ENCODE measurements around the gene LLGL2.
"Not testable (repeated sequence)": the region's sequence is repeated elsewhere in the genome, so short reads cannot be mapped to it uniquely, and the experiment has no call there.

LLGL2 gene

GRCh38 chr17:75571885-75572215 is 46.4 kb downstream of the LLGL2 start:
- DNase-seq: no peak

- no peak for DNase-seq
Observed at GRCh38 chr17:75572713-75573539, 47.4 kb downstream of the LLGL2 start.

GRCh38 chr17:75573540-75573957 is 48.1 kb downstream of the LLGL2 start:
- no peak for DNase-seq

DNA sequence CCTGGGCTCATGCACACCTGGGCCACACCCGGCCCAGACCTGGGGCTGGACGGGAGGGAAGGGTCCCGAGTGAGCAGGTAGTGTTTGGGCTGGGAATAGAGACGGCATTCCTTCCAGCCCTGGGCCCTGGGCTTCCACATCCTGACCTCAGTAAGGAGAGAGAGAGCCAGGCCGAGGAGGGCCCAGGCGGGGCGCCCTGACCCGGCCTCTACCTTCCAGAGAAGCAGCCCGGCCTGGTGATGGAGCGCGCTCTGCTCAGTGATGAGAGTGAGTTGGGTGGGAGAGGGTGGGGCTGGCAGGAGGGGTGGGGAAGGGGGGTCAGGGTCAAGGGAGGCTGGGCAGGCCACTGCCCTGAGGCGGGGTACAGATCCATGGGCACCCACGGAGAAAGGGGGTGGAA is 48.5 kb downstream of the LLGL2 start:
- no peak for DNase-seq

GRCh38 chr17:75574404-75575036 is 49.0 kb downstream of the LLGL2 start:
- no peak for DNase-seq

GRCh38 chr17:75575197-75575596 is 49.7 kb downstream of the LLGL2 start:
- DNase-seq: no peak

DNA sequence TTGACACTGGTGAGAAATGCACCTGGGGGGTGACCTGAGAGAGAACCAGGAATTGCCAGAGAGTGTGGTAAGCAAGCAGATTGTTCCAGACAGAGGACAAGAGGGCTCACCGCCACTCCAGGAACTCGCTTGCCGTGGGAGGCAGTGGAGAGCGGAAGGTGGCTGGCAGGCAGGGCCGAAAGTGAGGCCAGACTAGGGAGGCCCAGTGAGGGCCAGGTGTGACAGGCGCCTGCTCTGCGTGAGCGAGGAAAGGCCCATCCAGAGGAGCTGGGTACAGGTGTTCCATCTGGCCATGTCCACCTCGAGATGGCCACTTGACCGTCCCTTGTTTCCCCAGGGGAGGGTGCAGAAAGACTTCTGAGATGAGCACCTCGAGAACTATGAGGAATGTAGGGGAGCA is 50.2 kb downstream of the LLGL2 start:
- no peak for DNase-seq

- DNase-seq: no peak
Observed at GRCh38 chr17:75576661-75577060, 51.2 kb downstream of the LLGL2 start.

DNA sequence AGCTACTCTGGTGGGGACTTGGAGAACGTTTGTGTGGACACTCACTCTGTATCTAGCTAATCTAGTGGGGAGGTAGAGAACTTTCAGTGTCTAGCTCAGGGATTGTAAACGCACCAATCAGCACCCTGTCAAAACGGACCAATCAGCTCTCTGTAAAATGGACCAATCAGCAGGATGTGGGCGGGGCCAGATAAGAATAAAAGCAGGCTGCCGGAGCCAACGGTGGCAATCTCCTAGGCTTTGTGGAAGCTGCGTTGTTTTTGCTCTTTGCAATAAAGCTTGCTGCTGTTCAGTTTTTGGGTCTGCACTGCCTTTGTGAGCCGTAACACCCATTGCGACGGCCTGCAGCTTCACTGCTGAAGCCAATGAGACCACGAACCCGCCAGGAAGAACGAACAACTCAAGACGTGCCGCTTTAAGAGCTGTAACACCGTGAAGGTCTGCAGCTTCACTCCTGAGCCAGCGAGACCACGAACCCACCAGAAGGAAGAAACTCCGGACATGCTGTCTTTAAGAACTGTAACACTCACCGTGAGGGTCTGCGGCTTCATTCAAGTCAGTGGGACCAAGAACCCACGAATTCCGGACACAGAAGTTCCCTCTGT is 55.7 kb downstream of the LLGL2 start:
- DNase-seq: not testable (repeated sequence)

- DNase-seq: not testable (repeated sequence)
Observed at GRCh38 chr17:75583197-75583596, 57.7 kb downstream of the LLGL2 start.

DNA sequence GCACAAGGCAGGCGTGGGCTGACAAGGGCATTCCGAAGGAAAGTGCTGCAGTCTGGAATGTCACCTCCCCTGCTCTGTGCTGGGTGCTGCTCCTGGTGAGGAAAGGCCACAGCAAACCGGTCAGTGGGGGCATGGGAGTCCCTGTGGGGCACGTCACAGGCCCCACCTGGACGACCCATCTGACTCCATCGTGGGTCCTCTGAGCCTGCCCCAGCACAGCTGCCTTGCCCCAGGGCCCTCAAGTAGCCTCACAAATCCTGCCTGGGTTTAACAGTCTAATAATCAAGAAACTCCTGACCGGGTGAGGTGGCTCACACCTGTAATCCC is 59.3 kb downstream of the LLGL2 start:
- no peak for DNase-seq

- DNase-seq: peak; percentile 80
Observed at GRCh38 chr17:75587675-75588595, 62.4 kb downstream of the LLGL2 start, which contains the start of gene MYO15B. Gene MYO15B, plus strand, starts transcription at chr17:75587800. Its CDS starts 258 bp downstream, at chr17:75588058.

DNA sequence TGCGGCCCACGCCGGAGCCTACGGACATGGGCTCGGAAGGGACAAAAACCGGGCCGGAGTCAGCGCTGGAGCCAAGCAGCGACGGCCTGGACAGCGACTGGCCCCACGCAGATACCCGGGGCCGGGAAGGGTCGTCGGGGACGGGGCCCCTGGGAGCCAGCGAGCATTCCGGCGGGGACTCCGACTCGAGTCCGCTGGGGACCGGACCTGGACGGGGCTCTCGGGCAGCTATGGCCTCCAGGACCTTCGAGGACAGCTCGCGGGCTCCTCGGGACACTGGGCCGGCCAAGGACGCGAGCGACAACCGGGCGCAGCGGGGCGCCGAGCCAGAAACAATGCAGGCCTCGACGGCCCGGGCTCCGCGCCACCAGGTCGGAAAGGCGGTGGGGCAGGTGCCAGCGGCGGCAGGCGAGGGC is 63.1 kb downstream of the LLGL2 start:
- peak; percentile 58 for DNase-seq

DNA sequence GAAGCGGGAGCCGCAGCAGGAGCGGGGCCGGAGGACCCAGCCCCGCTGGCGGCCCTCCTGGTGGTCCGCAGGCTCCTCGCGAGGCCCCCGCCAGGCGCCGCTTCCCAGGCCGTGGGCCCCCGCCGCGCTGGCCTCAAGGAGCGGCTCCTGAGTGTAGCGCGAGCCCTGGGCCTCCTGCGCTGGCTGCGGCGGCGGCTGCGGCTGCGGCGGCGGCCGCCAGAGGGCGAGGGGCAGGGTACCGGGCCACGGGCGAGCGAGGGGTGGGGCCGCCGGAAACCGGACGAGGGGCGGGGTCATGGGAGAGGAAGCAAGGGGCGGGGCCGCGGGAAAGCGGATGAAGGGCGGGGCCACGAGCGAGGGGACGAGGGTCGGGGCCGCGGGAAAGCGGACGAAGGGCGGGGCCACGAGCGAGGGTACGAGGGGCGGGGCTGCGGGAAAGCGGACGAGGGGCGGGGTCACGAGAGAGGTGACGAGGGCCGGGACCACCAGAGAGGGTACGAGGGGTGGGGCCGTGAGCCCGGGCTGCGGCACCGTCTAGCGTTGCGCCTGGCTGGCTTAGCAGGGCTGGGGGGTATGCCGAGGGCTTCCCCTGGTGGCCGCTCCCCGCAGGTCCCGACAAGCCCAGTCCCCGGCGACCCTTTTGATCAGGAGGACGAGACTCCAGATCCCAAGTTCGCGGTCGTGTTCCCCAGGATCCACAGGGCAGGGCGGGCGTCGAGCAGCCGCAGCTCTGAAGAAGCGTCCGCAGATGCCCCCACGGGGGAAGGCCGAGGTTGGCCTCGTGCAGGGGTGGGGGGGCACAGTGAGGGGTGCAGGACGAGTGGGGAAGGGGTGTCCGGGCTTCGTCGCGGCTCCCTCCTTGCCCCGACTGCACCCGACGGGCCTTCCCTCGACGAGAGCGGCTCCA is 63.8 kb downstream of the LLGL2 start:
- peak; percentile 96 for DNase-seq

GRCh38 chr17:75589919-75590303 is 64.4 kb downstream of the LLGL2 start:
- DNase-seq: no peak

DNA sequence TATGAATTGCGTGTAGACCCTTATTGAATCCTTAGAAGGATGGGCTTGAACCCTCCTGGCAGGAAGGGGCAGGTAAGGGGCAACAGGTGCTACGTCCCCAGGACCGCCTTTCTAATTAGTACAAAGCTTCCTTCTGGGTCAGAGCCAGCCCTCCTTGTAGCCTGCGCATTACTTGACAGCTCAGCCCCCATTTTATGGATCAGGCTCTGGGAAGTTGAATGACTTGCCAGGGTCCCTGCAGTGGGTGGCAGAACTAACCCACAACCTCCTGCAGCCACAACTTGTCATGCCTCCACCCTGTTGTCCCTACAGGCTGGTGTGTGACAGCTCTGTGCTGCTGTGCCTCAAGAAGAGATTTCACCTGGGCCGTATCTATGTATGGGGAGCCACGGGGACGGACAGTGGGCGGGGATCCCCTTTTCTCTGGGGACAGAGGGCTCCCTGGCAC is 64.8 kb downstream of the LLGL2 start:
- DNase-seq: no peak

- no peak for DNase-seq
Observed at GRCh38 chr17:75590849-75591721, 65.6 kb downstream of the LLGL2 start.

DNA sequence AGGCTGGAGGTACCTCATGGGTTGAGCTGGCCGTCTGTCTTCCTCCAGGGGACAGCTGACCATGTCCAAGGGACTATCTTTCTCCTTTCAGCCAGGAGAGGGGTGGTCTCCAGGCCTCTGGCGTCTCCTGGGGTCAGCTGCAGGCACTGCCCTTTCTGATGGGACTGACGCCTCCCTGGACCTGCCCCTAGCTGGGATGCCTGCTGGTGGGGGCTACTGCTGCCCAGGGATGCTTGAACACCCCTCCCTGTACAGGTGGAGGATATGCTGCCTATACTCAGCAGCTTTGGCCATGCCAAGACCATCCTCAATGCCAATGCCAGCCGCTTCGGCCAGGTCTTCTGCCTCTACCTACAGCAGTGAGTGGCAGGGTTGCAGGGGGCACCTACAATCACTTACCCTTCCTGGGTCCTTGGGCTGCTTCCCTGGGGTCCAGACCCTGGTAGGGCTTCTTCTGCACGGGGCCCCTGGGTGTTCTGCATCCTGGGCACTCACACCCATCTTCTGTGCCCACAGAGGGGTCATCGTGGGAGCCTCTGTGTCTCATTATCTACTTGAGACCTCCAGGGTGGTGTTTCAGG is 66.3 kb downstream of the LLGL2 start:
- no peak for DNase-seq

- DNase-seq: no peak
Observed at GRCh38 chr17:75592348-75593020, 67.0 kb downstream of the LLGL2 start.

DNA sequence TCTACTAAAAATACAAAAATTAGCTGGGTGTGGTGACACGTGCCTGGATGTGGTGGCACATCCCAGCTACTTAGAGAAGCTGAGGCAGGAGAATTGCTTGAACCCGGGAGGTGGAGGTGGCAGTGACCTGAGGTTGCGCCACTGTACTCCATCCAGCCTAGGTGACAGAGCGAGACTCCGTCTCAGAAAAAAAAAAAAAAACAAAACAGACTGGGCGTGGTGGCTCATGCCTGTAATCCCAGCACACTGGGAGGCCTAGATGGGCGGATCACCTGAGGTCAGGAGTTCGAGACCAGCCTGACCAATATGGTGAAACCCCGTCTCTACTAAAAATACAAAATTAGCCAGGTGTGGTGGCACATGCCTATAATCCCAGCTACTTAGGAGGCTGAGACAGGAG is 67.9 kb downstream of the LLGL2 start:
- DNase-seq: not testable (repeated sequence)
